Ovary (tissue), 9 donors: ENCODE measurements around the gene VSTM5. TPM values are rescaled to one million over a fixed set of nuclear protein-coding genes. Genes with fewer than 3 reads are reported as not detected.

ENCODE experiments used
- DNase-seq, 5 donors: peaks; one replicate each; pipeline ENCODE4 v3.0.0-alpha.2; 2019 to 2020
- H3K27ac ChIP-seq, 2 donors: fragments of 200-600 bp; one replicate each; pipeline versions ENCODE4 v1.5.1 to v1.8.0; 2019 to 2022
- H3K27me3 ChIP-seq: fragments of 200-600 bp; one replicate; pipeline ENCODE4 v1.8.0; 2022
- H3K36me3 ChIP-seq: fragments of 200-600 bp; sonication (generic); one replicate; pipeline ENCODE4 v1.5.1; 2019
- H3K4me1 ChIP-seq: one replicate; pipeline ENCODE4 v1.8.1; 2013; ENCODE audit warnings: mild to moderate bottlenecking, moderate library complexity; ENCODE audit not compliant: insufficient read depth
- H3K4me3 ChIP-seq: fragments of 200-600 bp; sonication (generic); one replicate; pipeline ENCODE4 v1.5.1; 2017
- H3K9me3 ChIP-seq, 2 donors: fragments of 200-600 bp in 1 of 2; sonication (generic) in 1 of 2; one replicate each; pipeline versions ENCODE4 v1.5.1 to v1.8.1; 2013 to 2019; ENCODE audit warnings: mild to moderate bottlenecking in 1 of 2, moderate library complexity in 1 of 2
- EP300 ChIP-seq: sonication (generic); formaldehyde crosslinking; IDR thresholded peaks from one replicate; pipeline ENCODE4 v1.6.1; 2017; ENCODE audit warnings: antibody characterized with exemption
- POLR2A ChIP-seq: fragments of 450-650 bp; IDR thresholded peaks from one replicate; pipeline ENCODE4 v1.6.1; 2017; ENCODE audit warnings: antibody characterized with exemption, mild to moderate bottlenecking, moderate library complexity
- WGBS, 3 donors: extraction: QIAGEN DNeasy Blood & Tissue Kit in 1 of 3; methylation state at CpG; one replicate each; pipeline versions ENCODE4 v1.1.5 to v1.1.7; 2013 to 2017; 5-methylcytosine and 5-hydroxymethylcytosine counted together
- intact Hi-C, 4 donors: fragments of 100-400 bp; cut with DNase I; formaldehyde crosslinking; loops; one replicate each; pipeline versions ENCODE4 v1.11.0 to v1.15.1; 2022 to 2023
- polyA plus RNA-seq, 2 donors: library from polyadenylated mRNA; stranded (reverse); fragments of 200-250 nt in 1 of 2; fragments of 350-450 nt in 1 of 2; fragmentation: Illumina TruSeq in 1 of 2; extraction: RNeasy Lipid Tissue Mini Kit (QIAGEN cat#74804) in 1 of 2; gene quantifications; one replicate each; pipeline ENCODE4 v1.2.3, GENCODE V29; 2013 to 2014
- small RNA-seq: library from RNA; depleted of rRNA; stranded (forward); fragments of <200 nt; gene quantifications from one replicate; pipeline ENCODE3, GENCODE V24; 2016
- total RNA-seq, 7 donors: library from RNA; depleted of rRNA in 2 of 7; stranded (reverse); fragments of >200 nt in 2 of 7; fragmentation: NEBNext Ultra II Directional in 3 of 7; extraction: Animal tissue kit (Norgen Biotek cat#: 25700) in 3 of 7; gene quantifications; one replicate each; pipeline versions ENCODE4 v1.1.0 to v1.2.4, GENCODE V29; 2016 to 2023
- TF ChIP-seq, protein P1 (sequence below), 3 donors: fragments of 450-650 bp in 2 of 3; fragments of 200-600 bp in 1 of 3; IDR thresholded peaks; one replicate each; pipeline versions ENCODE4 v1.5.1 to v1.8.0; 2016 to 2022; ENCODE audit warnings: antibody characterized with exemption in 3 of 3, mild to moderate bottlenecking in 1 of 3
- donor health status: DM: no; HTN: no; CAD: no; lungs with moderate emphysema.
- donor health status: DM: no; HTN: no; CAD: no.
- donor health status: Bipolar disorder and iron deficiency.
- donor health status: DM: yes; HTN: yes; CAD: no.
- donor health status: DM: no; HTN: no; CAD: no.
- donor health status: DM: yes; HTN: yes; CAD: no.

VSTM5 gene
- total and polyA plus RNA-seq, 9 donors, result 0.11 to 0.87 (median 0.25) TPM; not detected in 3

DNA sequence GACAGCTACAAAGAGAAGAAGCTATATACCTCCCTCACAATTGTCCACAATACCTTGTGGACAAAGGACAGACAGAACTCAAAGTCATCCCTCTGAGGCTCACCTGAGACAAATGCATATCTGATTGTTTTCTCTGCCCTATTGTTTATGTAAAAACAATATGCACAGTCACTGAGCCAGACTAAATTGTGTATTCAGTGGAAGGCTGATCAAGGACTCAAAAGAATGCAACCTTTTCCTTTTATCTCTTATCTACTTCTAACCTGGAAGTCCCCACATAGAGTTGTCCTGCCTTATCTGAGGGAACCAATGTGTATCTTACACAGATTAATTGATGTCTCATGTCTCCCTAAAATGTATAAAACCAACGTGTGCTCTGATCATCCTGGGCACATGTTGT, 80.3 kb downstream of the VSTM5 start:
- no peak overlapping the region for H3K27ac ChIP-seq

More for the DNA sequence above, 80.3 kb downstream of the VSTM5 start:
- no peak for DNase-seq
- Histone ChIP-seq H3K4me3 (no peak overlapping the region), H3K27me3 (no peaks in the 10 kb centered on the region), H3K9me3 (no peaks in the 10 kb centered on the region), H3K4me1 (no peaks in the 10 kb centered on the region), H3K36me3 (no peaks in the 10 kb centered on the region)
- TF ChIP-seq, protein P1, sequence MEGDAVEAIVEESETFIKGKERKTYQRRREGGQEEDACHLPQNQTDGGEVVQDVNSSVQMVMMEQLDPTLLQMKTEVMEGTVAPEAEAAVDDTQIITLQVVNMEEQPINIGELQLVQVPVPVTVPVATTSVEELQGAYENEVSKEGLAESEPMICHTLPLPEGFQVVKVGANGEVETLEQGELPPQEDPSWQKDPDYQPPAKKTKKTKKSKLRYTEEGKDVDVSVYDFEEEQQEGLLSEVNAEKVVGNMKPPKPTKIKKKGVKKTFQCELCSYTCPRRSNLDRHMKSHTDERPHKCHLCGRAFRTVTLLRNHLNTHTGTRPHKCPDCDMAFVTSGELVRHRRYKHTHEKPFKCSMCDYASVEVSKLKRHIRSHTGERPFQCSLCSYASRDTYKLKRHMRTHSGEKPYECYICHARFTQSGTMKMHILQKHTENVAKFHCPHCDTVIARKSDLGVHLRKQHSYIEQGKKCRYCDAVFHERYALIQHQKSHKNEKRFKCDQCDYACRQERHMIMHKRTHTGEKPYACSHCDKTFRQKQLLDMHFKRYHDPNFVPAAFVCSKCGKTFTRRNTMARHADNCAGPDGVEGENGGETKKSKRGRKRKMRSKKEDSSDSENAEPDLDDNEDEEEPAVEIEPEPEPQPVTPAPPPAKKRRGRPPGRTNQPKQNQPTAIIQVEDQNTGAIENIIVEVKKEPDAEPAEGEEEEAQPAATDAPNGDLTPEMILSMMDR (IDR thresholded peaks at IDR 0.05), result no peak
- TF ChIP-seq EP300, result no peak
- no peak for TF ChIP-seq POLR2A
- WGBS, 3 donors, result 36 to 46% (median 42%) methylated on average over 1 of the region's 1 CpG
- intact Hi-C loops, result no loop called here

Small RNA genes lying within 50 kb of the gene (small RNA-seq; reads per million reads assigned to genes)
- not detected for gene RF00019

Other genes with a start within 250 kb of the VSTM5 start
- 10 to 100 TPM in 3 of 7 donors, 1 to 10 TPM in 4; 6.7 to 12.0 (median 8.4) TPM for gene CEP295, start 188.9 kb downstream of the VSTM5 start, total RNA-seq
- 1 to 10 TPM; 7.1 to 8.4 TPM for gene CEP295, start 188.9 kb downstream of the VSTM5 start, polyA plus RNA-seq
- gene TAF1D, start 109.1 kb downstream of the VSTM5 start, total RNA-seq, result 100 to 1,000 TPM in 6 of 7 donors, 10 to 100 TPM in 1; 73.7 to 155 (median 109) TPM
- gene TAF1D, start 109.1 kb downstream of the VSTM5 start, polyA plus RNA-seq, result 10 to 100 TPM; 98.0 to 99.6 TPM
- 10 to 100 TPM; 28.4 to 48.0 (median 36.0) TPM for gene C11orf54, start 108.9 kb downstream of the VSTM5 start, total RNA-seq
- gene C11orf54, start 108.9 kb downstream of the VSTM5 start, polyA plus RNA-seq, result 10 to 100 TPM; 22.8 to 38.6 TPM
- 10 to 100 TPM; 26.9 to 38.3 (median 33.4) TPM for gene MED17, start 66.3 kb downstream of the VSTM5 start, total RNA-seq
- gene MED17, start 66.3 kb downstream of the VSTM5 start, polyA plus RNA-seq, result 10 to 100 TPM; 24.9 to 30.8 TPM
- not detected for gene HEPHL1, start 170.7 kb upstream of the VSTM5 start, total RNA-seq
- gene HEPHL1, start 170.7 kb upstream of the VSTM5 start, polyA plus RNA-seq, result under 1 TPM; 0.02 to 0.03 TPM